ENCODE data around the gene MEF2A. TPM values are rescaled to one million over a fixed set of nuclear protein-coding genes. Genes with fewer than 3 reads are reported as not detected.

MEF2A gene
- total RNA-seq, 3 donors from 2014 or later, result 19.8 to 24.0 (median 22.4) TPM

- H3K27me3 Mint-ChIP-seq (ENCODE audit: low read depth), result no peaks in the 10 kb centered on the region
These were observed 10.8 kb upstream of the MEF2A start for GRCh38 chr15:99554880-99555488.

DNA sequence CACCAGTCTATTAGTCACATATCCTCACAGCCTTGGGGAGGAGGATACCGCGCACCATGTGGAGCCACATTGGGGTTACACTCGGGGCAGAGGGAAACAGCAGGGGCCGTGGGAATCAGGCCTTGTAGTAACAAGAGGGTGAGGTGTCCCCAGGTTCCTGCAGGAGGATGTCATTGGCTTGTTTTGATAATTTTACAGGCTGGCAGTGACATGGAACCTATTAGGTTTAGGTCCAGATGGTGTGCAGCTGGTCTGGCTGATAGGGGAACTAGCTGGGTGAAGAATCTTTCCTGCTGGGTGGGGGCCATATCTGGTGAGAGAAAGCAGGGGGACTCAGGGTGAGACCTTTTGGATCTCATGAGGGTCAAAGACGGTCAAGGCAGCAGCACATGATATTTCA lies 9.8 kb upstream of the MEF2A start:
- Mint-ChIP-seq H3K4me1 (ENCODE audit: low read depth) (no peaks in the 10 kb centered on the region), H3K27me3 (ENCODE audit: low read depth) (no peaks in the 10 kb centered on the region), H3K36me3 (ENCODE audit: insufficient read depth) (no peaks in the 10 kb centered on the region), H3K9me3 (no peaks in the 10 kb centered on the region), H3K4me3 (no peak overlapping the region)
- no peak for DNase-seq
- ATAC-seq, result no peak

More at GRCh38 chr15:99554880-99555488, 10.8 kb upstream of the MEF2A start:
- Mint-ChIP-seq H3K36me3 (ENCODE audit: insufficient read depth) (no peaks in the 10 kb centered on the region), H3K4me3 (no peak overlapping the region), H3K4me1 (ENCODE audit: low read depth) (peaks cover 3% of the 10 kb centered on the region), H3K9me3 (no peaks in the 10 kb centered on the region)
- DNase-seq (no peak), ATAC-seq (no peak)

GRCh38 chr15:99556578-99556977 lies 9.2 kb upstream of the MEF2A start:
- Mint-ChIP-seq H3K9me3 (no peaks in the 10 kb centered on the region), H3K27me3 (ENCODE audit: low read depth) (no peaks in the 10 kb centered on the region), H3K4me1 (ENCODE audit: low read depth) (no peaks in the 10 kb centered on the region), H3K36me3 (ENCODE audit: insufficient read depth) (no peaks in the 10 kb centered on the region), H3K4me3 (no peak overlapping the region)
- no peak for ATAC-seq
- DNase-seq, result no peak

DNA sequence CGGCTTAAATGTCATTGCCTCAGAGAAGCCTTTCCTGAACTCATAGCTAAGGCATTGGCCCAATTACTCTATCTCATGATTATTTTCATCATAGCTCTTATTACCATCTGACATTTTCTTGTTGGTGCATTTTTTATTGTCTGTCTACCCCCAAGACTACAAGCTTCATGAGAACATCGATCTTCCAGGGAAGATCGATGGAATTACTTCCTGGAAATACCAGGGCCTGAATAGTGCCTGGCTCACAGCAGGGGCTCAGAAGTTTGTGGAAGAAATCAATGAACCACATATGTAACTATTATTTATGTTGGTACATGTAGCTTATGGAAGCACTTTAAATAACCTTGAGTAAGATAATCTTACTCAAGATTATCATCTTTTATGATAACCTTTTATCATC lies 7.7 kb upstream of the MEF2A start:
- DNase-seq (no peak), ATAC-seq (no peak)
- Mint-ChIP-seq H3K4me1 (ENCODE audit: low read depth) (peaks cover 5% of the 10 kb centered on the region), H3K9me3 (no peaks in the 10 kb centered on the region), H3K4me3 (no peak overlapping the region), H3K27me3 (ENCODE audit: low read depth) (no peaks in the 10 kb centered on the region), H3K36me3 (ENCODE audit: insufficient read depth) (no peaks in the 10 kb centered on the region)

DNA sequence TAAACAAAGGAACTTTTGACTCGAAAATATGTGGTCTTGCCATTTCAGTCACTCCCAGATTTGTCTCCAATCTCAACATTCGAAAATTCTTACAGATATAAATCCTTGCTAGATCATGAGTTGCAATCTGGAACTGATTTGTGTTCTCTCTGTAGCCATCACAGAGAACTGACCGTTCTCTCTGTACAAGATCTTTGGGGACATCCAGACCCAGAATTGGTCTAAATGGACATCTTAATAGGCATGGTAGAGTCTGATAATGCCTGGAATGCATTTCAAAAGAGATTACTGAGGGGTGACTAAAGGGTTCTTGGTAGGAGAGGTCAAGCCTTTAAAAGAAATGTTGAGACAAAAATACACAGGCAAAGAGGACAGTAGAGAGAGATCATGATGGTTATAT lies 7.2 kb upstream of the MEF2A start:
- Mint-ChIP-seq H3K27me3 (ENCODE audit: low read depth) (no peaks in the 10 kb centered on the region), H3K4me1 (ENCODE audit: low read depth) (peaks cover 8% of the 10 kb centered on the region), H3K36me3 (ENCODE audit: insufficient read depth) (no peaks in the 10 kb centered on the region), H3K9me3 (no peaks in the 10 kb centered on the region), H3K4me3 (no peak overlapping the region)
- DNase-seq (no peak), ATAC-seq (no peak)

DNA sequence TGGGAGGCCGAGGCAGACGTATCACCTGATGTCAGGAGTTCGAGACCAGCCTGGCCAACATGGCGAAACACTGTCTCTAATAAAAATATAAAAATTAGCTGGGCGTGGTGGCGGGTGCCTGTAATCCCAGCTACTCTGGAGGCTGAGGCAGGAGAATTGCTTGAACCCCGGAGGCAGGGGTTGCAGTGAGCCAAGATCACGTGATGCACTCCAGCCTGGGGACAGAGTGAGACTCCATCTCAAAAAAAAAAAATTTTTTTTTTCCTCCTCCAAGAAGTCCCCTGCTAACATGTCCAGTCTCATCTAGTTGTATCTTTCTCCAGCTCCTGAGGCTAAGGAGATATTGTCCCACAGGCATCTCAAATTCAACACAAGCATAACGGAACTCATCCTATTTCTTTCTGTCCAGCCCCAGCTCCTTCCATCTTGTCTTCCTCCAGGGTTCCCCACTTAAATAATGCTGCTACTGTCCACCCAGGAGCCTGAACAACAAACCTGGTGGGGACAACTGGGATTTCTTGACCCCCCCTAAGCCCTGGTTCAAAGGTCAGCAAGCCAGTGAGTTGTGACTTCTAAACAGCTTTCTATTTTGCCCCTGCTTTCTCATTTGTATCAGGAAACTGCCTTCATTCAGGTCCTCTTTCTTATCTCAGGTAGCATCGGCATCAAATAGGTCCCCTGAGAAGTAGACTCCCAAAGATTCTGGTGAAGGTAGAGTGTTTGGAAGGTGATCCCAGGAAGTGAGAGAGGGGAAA lies 4.1 kb upstream of the MEF2A start:
- no peaks in the 10 kb centered on the region for H3K36me3 Mint-ChIP-seq (ENCODE audit: insufficient read depth)
- DNase-seq (no peak), ATAC-seq (no peak)
- no peaks in the 10 kb centered on the region for H3K9me3 Mint-ChIP-seq
- H3K4me1 Mint-ChIP-seq (ENCODE audit: low read depth), result peaks cover 20% of the 10 kb centered on the region
- no peak overlapping the region for H3K4me3 Mint-ChIP-seq
- no peaks in the 10 kb centered on the region for H3K27me3 Mint-ChIP-seq (ENCODE audit: low read depth)

DNA sequence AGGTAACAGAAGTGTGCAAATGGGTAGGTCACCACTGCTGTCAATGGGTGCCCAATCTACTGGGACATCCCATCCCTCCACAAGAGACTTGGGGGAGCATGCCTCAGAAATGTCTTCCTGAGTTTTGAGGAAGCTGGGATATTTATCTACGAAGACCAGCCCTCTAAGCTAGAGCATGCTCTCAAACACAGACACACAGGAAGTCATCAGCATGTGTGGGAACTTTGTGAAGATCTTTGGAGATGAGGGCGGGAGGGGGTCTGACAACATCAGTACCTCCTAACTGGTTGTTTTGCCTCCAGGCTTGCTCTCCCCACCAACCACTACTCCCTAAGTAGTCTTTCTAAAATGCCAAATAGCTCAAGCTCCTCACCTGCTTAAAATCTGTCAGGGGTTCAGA lies 3.5 kb upstream of the MEF2A start:
- no peaks in the 10 kb centered on the region for H3K36me3 Mint-ChIP-seq (ENCODE audit: insufficient read depth)
- no peak overlapping the region for H3K4me3 Mint-ChIP-seq
- no peaks in the 10 kb centered on the region for H3K9me3 Mint-ChIP-seq
- H3K27me3 Mint-ChIP-seq (ENCODE audit: low read depth), result no peaks in the 10 kb centered on the region
- ATAC-seq, result no peak
- no peak for DNase-seq
- H3K4me1 Mint-ChIP-seq (ENCODE audit: low read depth), result peaks cover 24% of the 10 kb centered on the region

DNA sequence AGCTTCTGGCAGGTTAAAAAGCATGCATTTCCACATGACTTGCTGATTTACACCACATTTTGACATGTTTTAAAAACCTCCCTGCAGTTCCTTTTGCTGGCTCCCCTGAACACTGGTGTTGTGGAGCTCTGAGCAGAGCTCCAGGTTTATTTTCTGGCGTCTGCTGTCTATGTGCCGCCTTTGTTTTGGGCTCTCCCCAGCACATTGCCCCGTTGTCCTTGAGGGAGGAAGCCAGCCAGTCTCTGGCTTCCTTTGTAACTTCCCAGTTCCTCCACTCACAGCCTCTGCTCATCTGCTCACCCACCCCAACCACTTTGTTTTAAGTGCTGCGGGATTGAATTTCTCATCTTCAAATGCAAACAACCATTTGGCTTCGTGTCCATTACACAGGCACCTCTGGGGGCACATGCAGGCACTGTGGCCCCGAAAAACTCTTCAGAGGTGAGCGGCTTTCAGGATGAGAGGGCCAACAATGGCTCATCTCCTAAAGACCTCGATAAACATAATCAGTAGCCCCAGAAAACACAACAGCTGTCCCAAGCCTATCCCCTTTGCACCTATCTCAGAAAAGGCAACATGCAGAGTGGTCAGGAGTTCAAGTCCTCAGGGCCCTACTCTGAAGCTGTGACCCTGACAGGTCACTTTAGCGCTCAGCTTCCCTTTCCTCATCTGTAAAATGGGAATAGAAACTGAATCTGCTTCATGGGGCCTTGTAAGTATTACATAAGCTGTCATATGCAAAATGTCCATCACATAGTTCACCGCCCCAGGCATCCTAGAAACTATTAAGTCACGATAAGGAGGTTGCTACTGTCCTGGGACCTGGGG lies 1.3 kb upstream of the MEF2A start:
- H3K4me1 Mint-ChIP-seq (ENCODE audit: low read depth), result peaks cover 36% of the 10 kb centered on the region
- no peaks in the 10 kb centered on the region for H3K9me3 Mint-ChIP-seq
- H3K36me3 Mint-ChIP-seq (ENCODE audit: insufficient read depth), result no peaks in the 10 kb centered on the region
- DNase-seq (no peak), ATAC-seq (no peak)
- H3K4me3 Mint-ChIP-seq, result peak overlapping the region; percentile 55
- H3K27me3 Mint-ChIP-seq (ENCODE audit: low read depth), result no peaks in the 10 kb centered on the region

DNA sequence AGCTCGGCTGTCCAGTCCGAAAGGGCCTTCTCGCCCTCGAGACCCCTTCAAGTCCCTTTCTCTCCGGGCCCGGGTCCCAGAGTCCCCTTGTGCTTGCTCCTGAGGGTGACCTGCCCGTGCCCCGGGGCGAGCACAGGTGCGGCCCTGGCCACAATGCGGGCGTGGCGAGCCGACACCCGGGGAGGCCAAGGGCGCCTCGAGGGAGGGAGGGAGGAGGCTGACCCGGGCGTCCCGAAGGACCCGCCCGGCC lies 810 bp upstream of the MEF2A start:
- DNase-seq (no peak), ATAC-seq (no peak)
- Mint-ChIP-seq H3K4me1 (ENCODE audit: low read depth) (peaks cover 36% of the 10 kb centered on the region), H3K4me3 (peak overlapping the region; percentile 55), H3K27me3 (ENCODE audit: low read depth) (no peaks in the 10 kb centered on the region), H3K36me3 (ENCODE audit: insufficient read depth) (no peaks in the 10 kb centered on the region), H3K9me3 (no peaks in the 10 kb centered on the region)

GRCh38 chr15:99566157-99566897 lies 543 bp downstream of the MEF2A start:
- Mint-ChIP-seq H3K4me3 (peak overlapping the region; percentile 97), H3K9me3 (no peaks in the 10 kb centered on the region), H3K4me1 (ENCODE audit: low read depth) (peaks cover 39% of the 10 kb centered on the region), H3K36me3 (ENCODE audit: insufficient read depth) (no peaks in the 10 kb centered on the region), H3K27me3 (ENCODE audit: low read depth) (no peaks in the 10 kb centered on the region)
- DNase-seq (peak; percentile 10), ATAC-seq (peak; percentile 12 to 15)

DNA sequence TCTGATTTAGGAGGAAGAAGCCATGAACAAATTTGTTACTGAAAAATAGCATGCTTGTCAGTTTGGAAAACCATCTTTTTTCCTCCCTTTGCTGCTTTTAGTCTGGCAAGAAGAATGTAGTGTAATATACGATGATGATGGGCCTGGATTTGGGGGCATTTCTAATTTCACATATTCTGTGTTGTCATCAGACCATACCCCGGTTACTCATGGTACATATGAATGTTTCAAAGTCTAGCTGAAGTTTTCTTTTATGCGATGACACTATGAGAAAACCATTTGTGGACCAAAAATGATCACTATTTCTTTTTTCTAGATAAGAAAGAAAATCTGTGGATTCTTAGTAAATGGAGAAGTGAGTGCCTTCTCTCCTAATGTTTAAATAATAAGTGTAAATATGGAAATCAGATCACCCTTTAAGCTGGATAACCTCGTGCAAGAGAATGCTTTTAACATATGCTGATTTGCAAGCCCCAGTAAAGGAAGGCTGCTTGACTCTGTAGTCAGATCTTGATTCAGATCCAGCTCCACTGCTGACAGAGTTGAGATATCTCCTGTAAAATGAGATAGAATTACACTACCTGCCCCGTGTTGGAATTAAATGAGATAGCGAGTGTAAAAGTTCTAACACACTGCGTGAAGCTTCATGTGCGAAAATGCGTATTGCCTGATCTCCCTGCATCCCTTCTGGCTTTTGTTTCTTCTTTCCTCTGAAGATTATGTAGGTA lies 3.0 kb downstream of the MEF2A start:
- peaks cover 2% of the 10 kb centered on the region for H3K36me3 Mint-ChIP-seq (ENCODE audit: insufficient read depth)
- H3K4me3 Mint-ChIP-seq, result no peak overlapping the region
- H3K27me3 Mint-ChIP-seq (ENCODE audit: low read depth), result no peaks in the 10 kb centered on the region
- no peak for ATAC-seq
- H3K4me1 Mint-ChIP-seq (ENCODE audit: low read depth), result peaks cover 45% of the 10 kb centered on the region
- no peaks in the 10 kb centered on the region for H3K9me3 Mint-ChIP-seq
- DNase-seq, result no peak

DNA sequence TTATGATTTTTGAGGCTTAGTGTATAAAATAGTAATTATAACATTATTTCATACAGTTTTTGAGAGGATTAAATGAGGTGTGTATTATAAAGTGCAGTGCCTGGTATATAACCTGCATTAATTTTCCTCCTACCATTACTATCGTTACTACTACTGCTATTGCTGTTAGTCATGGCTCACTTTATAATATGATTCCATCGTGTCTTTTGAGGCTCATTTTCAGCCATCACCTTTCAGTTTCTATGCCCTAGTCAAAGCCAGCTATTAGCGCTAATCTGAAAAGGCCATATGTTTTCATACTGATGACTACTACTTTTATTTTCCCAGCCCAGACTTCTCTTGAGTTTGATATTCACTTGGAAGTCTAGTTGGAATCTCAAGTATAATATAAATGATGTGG lies 5.5 kb downstream of the MEF2A start:
- ATAC-seq (peak in 1 of 2 donors; percentile 25), DNase-seq (no peak)
- H3K4me1 Mint-ChIP-seq (ENCODE audit: low read depth), result peaks cover 48% of the 10 kb centered on the region
- no peaks in the 10 kb centered on the region for H3K9me3 Mint-ChIP-seq
- no peak overlapping the region for H3K4me3 Mint-ChIP-seq
- H3K27me3 Mint-ChIP-seq (ENCODE audit: low read depth), result no peaks in the 10 kb centered on the region
- peaks cover 8% of the 10 kb centered on the region for H3K36me3 Mint-ChIP-seq (ENCODE audit: insufficient read depth)

DNA sequence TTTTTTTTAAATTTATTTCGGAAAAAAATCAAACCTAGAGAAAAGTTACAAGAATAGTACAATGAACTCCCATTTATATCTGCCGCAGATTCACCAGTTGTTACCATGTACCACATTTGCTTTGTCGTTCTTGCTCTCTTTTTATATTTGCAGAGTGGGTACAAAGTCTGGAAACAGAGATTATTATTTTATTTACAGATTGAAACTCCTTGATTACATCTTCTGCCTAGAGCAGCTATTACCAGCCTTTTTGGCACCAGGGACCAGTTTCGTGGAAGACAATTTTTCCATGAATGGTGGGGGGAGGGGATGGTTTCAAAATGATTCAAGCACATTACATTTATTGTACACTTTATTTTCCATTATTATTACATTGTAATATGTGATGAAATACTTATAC lies 8.3 kb downstream of the MEF2A start:
- DNase-seq (no peak), ATAC-seq (no peak)
- H3K4me3 Mint-ChIP-seq, result no peak overlapping the region
- no peaks in the 10 kb centered on the region for H3K9me3 Mint-ChIP-seq
- H3K4me1 Mint-ChIP-seq (ENCODE audit: low read depth), result peaks cover 54% of the 10 kb centered on the region
- H3K27me3 Mint-ChIP-seq (ENCODE audit: low read depth), result no peaks in the 10 kb centered on the region
- H3K36me3 Mint-ChIP-seq (ENCODE audit: insufficient read depth), result peaks cover 8% of the 10 kb centered on the region

DNA sequence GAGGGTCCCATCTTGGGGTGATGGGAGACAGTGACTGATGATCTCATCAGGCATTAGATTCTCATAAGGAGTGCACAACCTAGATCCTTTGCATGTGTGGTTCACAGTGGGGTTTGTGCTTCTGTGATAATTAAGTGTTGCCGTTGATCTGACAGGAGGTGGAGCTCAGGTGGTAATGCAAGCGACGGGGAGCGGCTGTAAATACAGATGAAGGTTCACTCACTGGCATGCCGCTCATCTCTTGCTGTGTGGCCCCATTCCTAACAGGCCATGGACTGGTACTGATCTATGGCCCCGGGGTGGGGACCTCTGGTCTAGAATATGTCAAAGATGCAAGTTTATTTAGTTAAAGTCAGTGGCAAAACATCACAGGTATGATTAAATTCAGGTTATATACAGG lies 8.7 kb downstream of the MEF2A start:
- ATAC-seq, result no peak
- Mint-ChIP-seq H3K9me3 (no peaks in the 10 kb centered on the region), H3K27me3 (ENCODE audit: low read depth) (no peaks in the 10 kb centered on the region), H3K4me3 (no peak overlapping the region), H3K4me1 (ENCODE audit: low read depth) (peaks cover 52% of the 10 kb centered on the region), H3K36me3 (ENCODE audit: insufficient read depth) (peaks cover 8% of the 10 kb centered on the region)
- DNase-seq, result no peak

Measured in activated T-cell treated with anti-CD3 and anti-CD28 coated beads, Interleukin-2, amount 50 U/mL, for 4 hours (primary cell).